Measurements from ENCODE around the gene ATP6V0C. TPM values are rescaled to one million over a fixed set of nuclear protein-coding genes. Genes with fewer than 3 reads are reported as not detected.
A peak's percentile ranks its signal among the peaks of the same experiment; 100 is the strongest.

ATP6V0C gene
- total RNA-seq, 1 donor from 2014 or later = 311 TPM

GRCh38 chr16:2528161-2529060 is 14.7 kb downstream of the ATP6V0C start:
- H4K20me1 ChIP-seq (ENCODE audit: insufficient read depth, low read length) = peaks cover 23% of the 10 kb centered on the region
- no peak for TF ChIP-seq CTCF (IDR thresholded peaks at IDR 0.05; ENCODE audit: insufficient read depth, low read depth, low read length)
- no peak for TF ChIP-seq EZH2 (IDR thresholded peaks at IDR 0.05; ENCODE audit: insufficient read depth, low read length)
- H3K27me3 Mint-ChIP-seq (ENCODE audit: low read depth, unreplicated experiment) = no peaks in the 10 kb centered on the region
- no peak overlapping the region for H3K4me2 ChIP-seq (ENCODE audit: low read length)
- H3K27ac ChIP-seq (ENCODE audit: low read depth, low read length) = no peak overlapping the region
- H3K36me3 Mint-ChIP-seq (ENCODE audit: low read depth, unreplicated experiment) = peaks cover 9% of the 10 kb centered on the region
- H3K4me3 Mint-ChIP-seq (ENCODE audit: unreplicated experiment) = no peak overlapping the region
- H3K9me3 ChIP-seq (ENCODE audit: insufficient read depth, low read depth, low read length) = no peaks in the 10 kb centered on the region
- H2AFZ ChIP-seq (ENCODE audit: low read depth, low read length) = no peak overlapping the region
- no peak for DNase-seq (ENCODE audit: low read depth)
- H3K9me3 Mint-ChIP-seq (ENCODE audit: unreplicated experiment) = no peaks in the 10 kb centered on the region
- H3K9ac ChIP-seq (ENCODE audit: low read length) = no peak overlapping the region
- peaks cover 16% of the 10 kb centered on the region for H3K4me1 ChIP-seq (ENCODE audit: insufficient read depth, low read length)
- H3K79me2 ChIP-seq (ENCODE audit: insufficient read depth, low read length) = peaks cover 15% of the 10 kb centered on the region
- no peaks in the 10 kb centered on the region for H3K27me3 ChIP-seq (ENCODE audit: insufficient read depth, low read length)
- no peak overlapping the region for H3K27ac Mint-ChIP-seq (ENCODE audit: unreplicated experiment)
- H3K4me3 ChIP-seq (ENCODE audit: insufficient read depth, low read depth, low read length) = no peak overlapping the region
- FAIRE-seq = no peak
- H3K4me1 Mint-ChIP-seq (ENCODE audit: low read depth, unreplicated experiment) = peaks cover 2% of the 10 kb centered on the region
- peaks cover 15% of the 10 kb centered on the region for H3K36me3 ChIP-seq (ENCODE audit: insufficient read depth, low read length)

- no peak overlapping the region for H3K4me3 ChIP-seq (ENCODE audit: insufficient read depth, low read depth, low read length)
- no peak overlapping the region for H3K9ac ChIP-seq (ENCODE audit: low read length)
- no peaks in the 10 kb centered on the region for H3K27me3 ChIP-seq (ENCODE audit: insufficient read depth, low read length)
- Mint-ChIP-seq H3K27me3 (ENCODE audit: low read depth, unreplicated experiment) (no peaks in the 10 kb centered on the region), H3K4me1 (ENCODE audit: low read depth, unreplicated experiment) (peaks cover 3% of the 10 kb centered on the region), H3K4me3 (ENCODE audit: unreplicated experiment) (peak overlapping the region; percentile 27), H3K9me3 (ENCODE audit: unreplicated experiment) (no peaks in the 10 kb centered on the region), H3K27ac (ENCODE audit: unreplicated experiment) (no peak overlapping the region), H3K36me3 (ENCODE audit: low read depth, unreplicated experiment) (peaks cover 7% of the 10 kb centered on the region)
- H3K79me2 ChIP-seq (ENCODE audit: insufficient read depth, low read length) = peaks cover 8% of the 10 kb centered on the region
- H2AFZ ChIP-seq (ENCODE audit: low read depth, low read length) = no peak overlapping the region
- no peaks in the 10 kb centered on the region for H3K9me3 ChIP-seq (ENCODE audit: insufficient read depth, low read depth, low read length)
- H3K27ac ChIP-seq (ENCODE audit: low read depth, low read length) = no peak overlapping the region
- FAIRE-seq (no peak), DNase-seq (ENCODE audit: low read depth) (no peak)
- peaks cover 8% of the 10 kb centered on the region for H3K36me3 ChIP-seq (ENCODE audit: insufficient read depth, low read length)
- no peak overlapping the region for H3K4me2 ChIP-seq (ENCODE audit: low read length)
- TF ChIP-seq EZH2 (IDR thresholded peaks at IDR 0.05; ENCODE audit: insufficient read depth, low read length) (no peak), CTCF (IDR thresholded peaks at IDR 0.05; ENCODE audit: insufficient read depth, low read depth, low read length) (no peak)
- peaks cover 16% of the 10 kb centered on the region for H3K4me1 ChIP-seq (ENCODE audit: insufficient read depth, low read length)
- peaks cover 15% of the 10 kb centered on the region for H4K20me1 ChIP-seq (ENCODE audit: insufficient read depth, low read length)
These were observed 15.5 kb downstream of the ATP6V0C start for GRCh38 chr16:2529061-2529931.
